Measurements from ENCODE around the gene POLN. TPM values are rescaled to one million over a fixed set of nuclear protein-coding genes. Genes with fewer than 3 reads are reported as not detected.

POLN gene
- total RNA-seq, 1 experiment from 2014 or later = 0.26 TPM

- H3K9me3 ChIP-seq (ENCODE audit: low read length) = no peaks in the 10 kb centered on the region
- BruUV-seq (replicated peaks) = no TSS peak
- no peak overlapping the region for H3K9ac ChIP-seq (ENCODE audit: low read length)
- H3K4me1 ChIP-seq (ENCODE audit: insufficient read depth, low read length) = no peaks in the 10 kb centered on the region
- intact Hi-C loops (cut with micrococcal nuclease) = no loop called here
- no peaks in the 10 kb centered on the region for H3K79me2 ChIP-seq (ENCODE audit: low read length)
- H3K4me2 ChIP-seq (ENCODE audit: low read length) = no peak overlapping the region
- no peaks in the 10 kb centered on the region for H3K27me3 ChIP-seq (ENCODE audit: low read length)
- TF ChIP-seq EZH2phosphoT487 (IDR thresholded peaks at IDR 0.05; ENCODE audit: borderline replicate concordance, low read length) (no peak), EZH2 (IDR thresholded peaks at IDR 0.05; ENCODE audit: low read length, unreplicated experiment) (no peak), CTCF (conservative IDR thresholded peaks at IDR 0.05; ENCODE audit: low read depth, low read length) (no peak)
- no peaks in the 10 kb centered on the region for H4K20me1 ChIP-seq (ENCODE audit: low read length)
- H3K4me3 ChIP-seq (ENCODE audit: low read length) = no peak overlapping the region
- H2AFZ ChIP-seq (ENCODE audit: low read length) = no peak overlapping the region
- POLR2A ChIA-PET (ENCODE audit: unreplicated experiment) = no interaction called here
- H3K36me3 ChIP-seq (ENCODE audit: low read depth, low read length) = no peaks in the 10 kb centered on the region
- no peaks in the 10 kb centered on the region for H3K9me2 ChIP-seq (replicated peaks; ENCODE audit: low read length)
- ATAC-seq = no peak
- no peaks in the 10 kb centered on the region for H3F3A ChIP-seq (ENCODE audit: low read length, unreplicated experiment)
- no peak overlapping the region for H3K27ac ChIP-seq (ENCODE audit: low read length)
- DNase-seq = no peak
- CTCF ChIA-PET = no interaction called here
These were observed 168.7 kb downstream of the POLN start for GRCh38 chr4:2072971-2073807.

GRCh38 chr4:2071912-2072867 is 169.7 kb downstream of the POLN start:
- Histone ChIP-seq H3K27me3 (ENCODE audit: low read length) (no peaks in the 10 kb centered on the region), H3K4me2 (ENCODE audit: low read length) (no peak overlapping the region), H3K36me3 (ENCODE audit: low read depth, low read length) (no peaks in the 10 kb centered on the region), H3F3A (ENCODE audit: low read length, unreplicated experiment) (no peaks in the 10 kb centered on the region), H3K9ac (ENCODE audit: low read length) (no peak overlapping the region), H2AFZ (ENCODE audit: low read length) (no peak overlapping the region), H3K79me2 (ENCODE audit: low read length) (no peaks in the 10 kb centered on the region), H3K9me3 (ENCODE audit: low read length) (no peaks in the 10 kb centered on the region), H3K4me3 (ENCODE audit: low read length) (no peak overlapping the region), H3K27ac (ENCODE audit: low read length) (no peak overlapping the region), H3K9me2 (replicated peaks; ENCODE audit: low read length) (no peaks in the 10 kb centered on the region), H4K20me1 (ENCODE audit: low read length) (no peaks in the 10 kb centered on the region), H3K4me1 (ENCODE audit: insufficient read depth, low read length) (no peaks in the 10 kb centered on the region)
- intact Hi-C loops (cut with micrococcal nuclease) = no loop called here
- ChIA-PET POLR2A (ENCODE audit: unreplicated experiment) (no interaction called here), CTCF (no interaction called here)
- TF ChIP-seq CTCF (conservative IDR thresholded peaks at IDR 0.05; ENCODE audit: low read depth, low read length) (no peak), EZH2 (IDR thresholded peaks at IDR 0.05; ENCODE audit: low read length, unreplicated experiment) (no peak), EZH2phosphoT487 (IDR thresholded peaks at IDR 0.05; ENCODE audit: borderline replicate concordance, low read length) (no peak)
- ATAC-seq (no peak), DNase-seq (no peak)
- no TSS peak for BruUV-seq (replicated peaks)

Data from PC-3 (cell line).